Breast epithelium (tissue), 4 donors: Measurements from ENCODE around the gene POPDC3. TPM values are rescaled to one million over a fixed set of nuclear protein-coding genes. Genes with fewer than 3 reads are reported as not detected.

Source experiments
- DNase-seq, 2 donors: peaks; one replicate each; pipeline ENCODE4 v3.0.0-alpha.2; 2019; ENCODE audit warnings: low spot score in 2 of 2
- H3K27ac ChIP-seq, 2 donors: fragments of 200-600 bp; sonication (generic) in 1 of 2; one replicate each; pipeline ENCODE4 v1.5.1; 2016 to 2019; ENCODE audit warnings: mild to moderate bottlenecking in 1 of 2
- H3K27me3 ChIP-seq, 2 donors: fragments of 200-600 bp; sonication (generic) in 1 of 2; one replicate each; pipeline versions ENCODE4 v1.5.1 to v1.6.0; 2017 to 2019; ENCODE audit warnings: control low read depth in 1 of 2, mild to moderate bottlenecking in 1 of 2
- H3K36me3 ChIP-seq: fragments of 200-600 bp; one replicate; pipeline ENCODE4 v1.5.1; 2019
- H3K4me1 ChIP-seq, 2 donors: fragments of 200-600 bp; sonication (generic); one replicate each; pipeline ENCODE4 v1.5.1; 2016 to 2019; ENCODE audit warnings: control low read depth in 1 of 2
- H3K4me3 ChIP-seq, 3 donors: fragments of 200-600 bp; sonication (generic); 1 replicate in 2 of 3; 2 replicates in 1 of 3; pipeline ENCODE4 v1.5.1; 2016 to 2019; ENCODE audit warnings: mild to moderate bottlenecking in 3 of 3, moderate library complexity in 2 of 3
- H3K9me3 ChIP-seq, 2 donors: fragments of 200-600 bp; sonication (generic) in 1 of 2; one replicate each; pipeline ENCODE4 v1.5.1; 2016 to 2019; ENCODE audit warnings: control low read depth in 1 of 2
- CTCF ChIP-seq, 3 donors: fragments of 450-650 bp; IDR thresholded peaks; one replicate each; pipeline ENCODE4 v1.5.1; 2016 to 2017; ENCODE audit warnings: antibody characterized with exemption in 3 of 3, mild to moderate bottlenecking in 3 of 3, moderate library complexity in 3 of 3
- POLR2A ChIP-seq: fragments of 450-650 bp; IDR thresholded peaks from one replicate; pipeline ENCODE4 v1.6.1; 2016; ENCODE audit warnings: antibody characterized with exemption, mild to moderate bottlenecking, moderate library complexity
- POLR2AphosphoS5 ChIP-seq, 3 donors: sonication (generic); formaldehyde crosslinking; IDR thresholded peaks; one replicate each; pipeline ENCODE4 v1.6.1; 2017; ENCODE audit warnings: antibody characterized with exemption in 3 of 3
- intact Hi-C: fragments of 100-400 bp; cut with DNase I; formaldehyde crosslinking; loops from one replicate; pipeline ENCODE4 v1.15.1; 2023; ENCODE audit warnings: low total_unique reads
- total RNA-seq, 3 donors: library from RNA; depleted of rRNA; stranded (reverse); fragments of >200 nt; gene quantifications; one replicate each; pipeline ENCODE4 v1.1.0, GENCODE V29; 2016

POPDC3 gene
- total RNA-seq, 3 donors from 2014 or later = 0.98 TPM; not detected in 2

GRCh38 chr6:105194591-105194990 lies 14.8 kb upstream of the POPDC3 start:
- no peak for TF ChIP-seq POLR2A
- TF ChIP-seq CTCF (IDR thresholded peaks at IDR 0.05) = no peak
- TF ChIP-seq POLR2AphosphoS5 (IDR thresholded peaks at IDR 0.05) = no peak
- H3K4me3 ChIP-seq = no peak overlapping the region
- no peak for DNase-seq
- H3K4me1 ChIP-seq = no peaks in the 10 kb centered on the region
- peaks cover 0 to 8% of the 10 kb centered on the region in 2 donors for H3K9me3 ChIP-seq
- H3K27ac ChIP-seq = no peak overlapping the region
- intact Hi-C loops = no loop called here
- no peaks in the 10 kb centered on the region for H3K36me3 ChIP-seq
- no peaks in the 10 kb centered on the region for H3K27me3 ChIP-seq

- Histone ChIP-seq H3K27ac (no peak overlapping the region), H3K36me3 (no peaks in the 10 kb centered on the region), H3K27me3 (no peaks in the 10 kb centered on the region), H3K9me3 (peaks cover 0 to 8% of the 10 kb centered on the region in 2 donors), H3K4me3 (no peak overlapping the region), H3K4me1 (no peaks in the 10 kb centered on the region)
- TF ChIP-seq POLR2A (no peak), CTCF (IDR thresholded peaks at IDR 0.05) (no peak), POLR2AphosphoS5 (IDR thresholded peaks at IDR 0.05) (no peak)
- no peak for DNase-seq
- intact Hi-C loops = no loop called here
Observed at GRCh38 chr6:105194106-105194505, 14.3 kb upstream of the POPDC3 start.

- Histone ChIP-seq H3K36me3 (no peaks in the 10 kb centered on the region), H3K27me3 (no peaks in the 10 kb centered on the region), H3K9me3 (peaks cover 0 to 8% of the 10 kb centered on the region in 2 donors), H3K4me1 (no peaks in the 10 kb centered on the region), H3K27ac (no peak overlapping the region), H3K4me3 (no peak overlapping the region)
- intact Hi-C loops = no loop called here
- TF ChIP-seq POLR2AphosphoS5 (IDR thresholded peaks at IDR 0.05) = no peak
- no peak for TF ChIP-seq POLR2A
- no peak for TF ChIP-seq CTCF (IDR thresholded peaks at IDR 0.05)
- DNase-seq = no peak
Observed at GRCh38 chr6:105193647-105194046, 13.8 kb upstream of the POPDC3 start.

- H3K9me3 ChIP-seq = peaks cover 0 to 8% of the 10 kb centered on the region in 2 donors
- no peak for DNase-seq
- H3K4me1 ChIP-seq = no peaks in the 10 kb centered on the region
- TF ChIP-seq POLR2A = no peak
- TF ChIP-seq CTCF (IDR thresholded peaks at IDR 0.05) = no peak
- TF ChIP-seq POLR2AphosphoS5 (IDR thresholded peaks at IDR 0.05) = no peak
- no peak overlapping the region for H3K4me3 ChIP-seq
- no peak overlapping the region for H3K27ac ChIP-seq
- H3K36me3 ChIP-seq = no peaks in the 10 kb centered on the region
- intact Hi-C loops = no loop called here
- no peaks in the 10 kb centered on the region for H3K27me3 ChIP-seq
Observed at GRCh38 chr6:105192707-105193465, 13.1 kb upstream of the POPDC3 start.

GRCh38 chr6:105191351-105191750 lies 11.5 kb upstream of the POPDC3 start:
- Histone ChIP-seq H3K27ac (no peak overlapping the region), H3K27me3 (no peaks in the 10 kb centered on the region), H3K4me3 (no peak overlapping the region), H3K4me1 (no peaks in the 10 kb centered on the region), H3K9me3 (no peaks in the 10 kb centered on the region), H3K36me3 (no peaks in the 10 kb centered on the region)
- no peak for DNase-seq
- TF ChIP-seq CTCF (IDR thresholded peaks at IDR 0.05) = no peak
- TF ChIP-seq POLR2AphosphoS5 (IDR thresholded peaks at IDR 0.05) = no peak
- TF ChIP-seq POLR2A = no peak
- intact Hi-C loops = no loop called here
